Measurements from ENCODE around the gene STUB1.

The STUB1 gene

DNA sequence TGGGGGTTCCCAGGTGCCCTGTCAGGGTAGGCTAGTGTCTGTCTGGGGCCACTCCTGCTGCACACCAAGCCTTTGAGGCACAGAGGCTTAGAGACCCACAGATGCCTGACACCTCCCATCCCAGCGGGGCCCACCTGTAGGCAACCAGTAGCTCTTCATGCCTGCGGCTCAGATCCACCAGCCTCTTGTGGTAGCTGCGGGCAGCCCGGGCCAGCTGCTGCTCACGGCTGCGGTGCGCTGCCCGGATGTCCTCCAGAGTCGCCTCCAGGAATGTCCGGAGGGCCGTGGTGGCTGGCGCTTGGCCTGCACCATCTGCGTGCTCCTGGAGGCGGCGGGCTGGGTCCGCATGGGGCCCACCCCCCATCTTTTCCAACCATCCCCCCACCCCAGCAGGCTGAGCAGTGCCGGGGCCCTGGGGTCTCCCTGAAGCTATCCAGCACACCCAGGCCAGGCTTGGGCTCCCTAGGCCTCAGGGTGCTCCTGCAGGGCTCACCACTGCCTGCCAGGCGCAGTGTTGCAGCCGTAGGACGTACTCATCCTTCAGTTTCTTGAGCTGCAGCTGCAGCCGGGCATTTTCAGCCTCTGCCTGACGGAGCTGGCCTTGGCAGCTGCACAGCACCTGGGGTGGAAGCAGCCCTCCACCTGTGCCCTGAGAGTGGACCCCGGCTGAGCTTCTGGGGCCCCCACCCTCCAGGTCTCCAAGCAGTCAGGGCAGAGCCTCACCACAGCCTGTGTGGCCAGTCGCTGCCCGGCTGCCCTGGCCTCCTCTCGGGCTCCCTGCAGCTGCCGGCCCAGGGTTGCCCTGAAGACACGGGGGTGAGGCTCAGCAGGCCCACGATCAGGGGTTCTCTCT, 44.2 kb downstream of the STUB1 start:
- H3K27ac ChIP-seq: peak overlapping the region; percentile 100
- TF ChIP-seq, protein P1, sequence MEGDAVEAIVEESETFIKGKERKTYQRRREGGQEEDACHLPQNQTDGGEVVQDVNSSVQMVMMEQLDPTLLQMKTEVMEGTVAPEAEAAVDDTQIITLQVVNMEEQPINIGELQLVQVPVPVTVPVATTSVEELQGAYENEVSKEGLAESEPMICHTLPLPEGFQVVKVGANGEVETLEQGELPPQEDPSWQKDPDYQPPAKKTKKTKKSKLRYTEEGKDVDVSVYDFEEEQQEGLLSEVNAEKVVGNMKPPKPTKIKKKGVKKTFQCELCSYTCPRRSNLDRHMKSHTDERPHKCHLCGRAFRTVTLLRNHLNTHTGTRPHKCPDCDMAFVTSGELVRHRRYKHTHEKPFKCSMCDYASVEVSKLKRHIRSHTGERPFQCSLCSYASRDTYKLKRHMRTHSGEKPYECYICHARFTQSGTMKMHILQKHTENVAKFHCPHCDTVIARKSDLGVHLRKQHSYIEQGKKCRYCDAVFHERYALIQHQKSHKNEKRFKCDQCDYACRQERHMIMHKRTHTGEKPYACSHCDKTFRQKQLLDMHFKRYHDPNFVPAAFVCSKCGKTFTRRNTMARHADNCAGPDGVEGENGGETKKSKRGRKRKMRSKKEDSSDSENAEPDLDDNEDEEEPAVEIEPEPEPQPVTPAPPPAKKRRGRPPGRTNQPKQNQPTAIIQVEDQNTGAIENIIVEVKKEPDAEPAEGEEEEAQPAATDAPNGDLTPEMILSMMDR (conservative IDR thresholded peaks at IDR 0.05): no peak
- no peak for TF ChIP-seq ZFX (IDR thresholded peaks at IDR 0.05)

DNA sequence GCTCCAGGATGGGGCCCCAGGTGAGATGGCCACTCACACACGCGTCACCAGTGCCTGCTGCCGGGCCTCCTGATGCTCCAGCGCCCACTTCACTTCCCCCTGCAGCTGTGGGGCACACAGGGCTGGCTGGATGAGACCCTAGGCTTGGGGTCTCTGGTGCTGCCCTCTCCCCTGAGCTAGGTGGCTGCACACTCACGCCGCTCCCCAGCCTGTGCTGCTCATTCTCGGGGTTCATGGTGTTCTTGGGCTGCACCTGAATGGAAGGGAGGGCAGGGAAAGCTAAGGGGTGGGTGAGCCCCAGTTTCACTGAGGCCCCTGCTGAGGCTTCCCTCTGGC, 44.8 kb downstream of the STUB1 start:
- peak overlapping the region; percentile 100 for H3K27ac ChIP-seq
- TF ChIP-seq ZFX (IDR thresholded peaks at IDR 0.05): no peak
- TF ChIP-seq, protein P1 (conservative IDR thresholded peaks at IDR 0.05): no peak

DNA sequence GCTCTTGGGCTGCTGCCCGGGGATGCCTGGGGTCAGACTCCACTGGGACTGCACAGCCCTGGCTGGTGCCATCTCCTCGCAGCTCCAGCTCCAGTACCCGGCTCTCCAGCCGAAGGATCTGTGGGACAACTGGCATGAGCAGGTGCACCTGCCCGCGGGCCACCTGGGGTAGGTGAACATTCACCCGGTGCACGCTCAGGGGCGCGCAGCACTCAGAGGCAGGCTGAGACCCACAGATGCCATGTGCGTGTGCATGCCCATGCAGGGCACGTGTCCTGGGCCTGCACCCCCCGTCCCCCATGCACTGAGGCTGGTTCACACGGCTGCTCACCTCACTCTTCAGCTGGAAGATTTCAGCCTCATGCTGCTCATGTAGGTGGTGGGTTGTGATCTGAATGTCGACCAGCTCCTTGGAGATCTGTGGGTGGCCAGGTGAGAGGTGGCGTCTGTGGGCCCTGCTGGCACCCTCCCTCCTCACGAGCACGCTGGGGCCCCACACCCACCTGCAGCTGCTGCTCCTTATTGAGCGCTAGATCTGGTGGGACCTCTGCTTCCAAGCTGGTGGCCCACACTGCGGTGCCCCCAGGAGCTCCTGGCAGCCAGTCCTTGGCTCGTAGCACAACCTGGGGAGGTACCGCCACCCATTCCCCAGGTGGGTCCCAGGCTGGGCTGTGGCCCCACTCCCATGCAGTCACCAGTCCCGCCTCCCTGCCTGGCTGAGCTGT, 45.4 kb downstream of the STUB1 start:
- H3K27ac ChIP-seq: peak overlapping the region; percentile 100
- TF ChIP-seq ZFX (IDR thresholded peaks at IDR 0.05): no peak

DNA sequence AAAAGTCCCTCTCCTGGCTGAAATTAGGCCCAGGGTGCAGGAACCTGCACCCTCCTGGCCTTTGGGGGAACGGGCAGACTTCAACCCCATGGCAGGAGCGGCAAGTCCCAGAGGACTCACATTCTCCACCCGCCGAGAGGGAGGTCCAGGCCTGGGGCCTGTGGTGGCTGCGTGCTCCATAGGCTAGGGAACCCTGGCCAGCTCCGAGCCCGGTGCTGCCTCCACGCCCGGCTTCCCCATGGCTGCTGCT, 45.9 kb downstream of the STUB1 start:
- H3K27ac ChIP-seq: peak overlapping the region; percentile 100
- TF ChIP-seq, protein P1 (conservative IDR thresholded peaks at IDR 0.05): no peak
- no peak; the same call in 1 of the 2 replicates for TF ChIP-seq ZFX (IDR thresholded peaks at IDR 0.05)

DNA sequence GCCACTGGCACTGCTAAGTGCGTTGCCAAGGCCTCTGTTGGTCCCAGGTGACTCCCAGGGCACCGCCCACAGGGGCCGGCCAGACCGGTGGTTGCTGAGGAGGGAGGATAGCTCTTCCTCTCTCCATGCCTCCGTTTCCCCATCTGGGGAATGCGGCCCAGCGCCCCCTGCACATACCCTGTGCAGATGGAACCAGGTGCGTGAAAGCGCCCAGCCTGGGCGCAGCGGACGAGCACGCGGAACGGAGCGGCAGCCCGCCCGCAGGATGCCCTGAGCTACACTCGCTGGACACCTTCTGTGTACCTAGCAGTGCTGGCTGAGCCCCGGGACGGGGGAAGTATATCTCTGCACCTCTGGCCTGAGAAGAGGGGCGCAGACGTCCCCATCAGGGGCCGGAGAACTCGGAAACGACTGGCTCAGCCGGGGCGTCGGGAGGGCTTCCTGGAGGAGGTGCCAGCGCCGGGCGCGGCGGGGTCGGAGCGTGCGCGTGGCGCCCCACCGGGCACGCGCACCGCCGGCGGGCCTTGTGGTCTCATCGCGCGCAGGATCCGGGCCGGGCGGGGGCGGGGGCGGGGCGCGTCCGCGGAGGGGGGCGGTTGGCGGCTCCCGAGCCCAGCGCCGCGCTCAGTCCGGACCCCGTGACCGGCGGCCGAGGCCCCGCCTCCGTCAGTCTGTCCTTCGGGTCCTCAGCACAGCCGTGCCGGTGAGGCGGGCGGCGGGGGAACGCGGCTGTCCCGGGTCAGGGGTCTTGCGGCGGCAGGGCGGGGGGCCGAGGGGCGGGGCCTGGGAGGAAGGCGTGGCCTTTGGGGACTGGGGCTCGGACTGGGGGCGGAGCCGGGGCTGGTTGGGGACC, 46.5 kb downstream of the STUB1 start, which contains the start of the genes CCDC78 and HAGHL:
CCDC78 (minus strand) TSS at position 6 of the 853 bp plus-strand sequence. CDS start 76 bp downstream, outside the sequence.
HAGHL (plus strand) TSS at position 669 of the 853 bp plus-strand sequence. CDS start 404 bp downstream, outside the sequence.
- TF ChIP-seq, protein P1 (conservative IDR thresholded peaks at IDR 0.05): no peak
- TF ChIP-seq ZFX (IDR thresholded peaks at IDR 0.05): 0 out of 2 replicates have a peak, but pooled peaks have one; percentile 29
- H3K27ac ChIP-seq: peak within 1 kb of the TSS; percentile 100

DNA sequence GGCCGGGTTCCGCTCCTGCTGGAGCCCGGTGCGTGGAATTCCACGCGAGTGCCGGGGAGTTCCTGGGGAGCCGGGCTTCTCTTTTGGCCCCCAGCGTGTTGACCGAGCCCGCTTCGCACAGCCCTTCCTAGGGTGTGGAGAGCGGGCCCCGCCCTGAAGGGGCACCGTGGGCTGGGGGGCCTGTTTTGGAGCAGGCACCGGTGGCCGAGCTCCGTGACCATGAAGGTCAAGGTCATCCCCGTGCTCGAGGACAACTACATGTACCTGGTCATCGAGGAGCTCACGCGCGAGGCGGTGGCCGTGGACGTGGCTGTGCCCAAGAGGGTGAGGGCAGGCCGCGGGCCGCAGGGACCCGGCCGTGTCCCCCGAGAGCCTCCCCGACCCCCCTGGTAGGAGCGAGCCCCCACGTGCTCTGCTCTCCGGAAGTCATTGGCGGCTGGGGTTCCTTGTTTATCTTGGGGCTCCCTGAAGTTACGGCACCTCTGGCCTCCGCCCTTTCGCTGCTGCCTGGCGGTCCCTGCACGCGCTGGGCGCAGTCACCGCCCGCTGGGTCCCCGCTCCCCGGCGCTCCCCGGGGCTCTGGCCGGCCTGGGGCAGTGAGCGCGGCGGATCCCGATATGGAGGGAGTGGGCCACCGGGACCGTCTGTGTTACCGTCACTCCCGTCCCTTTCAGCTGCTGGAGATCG, 47.2 kb downstream of the STUB1 start:
- H3K27ac ChIP-seq: peak overlapping the region; percentile 100
- TF ChIP-seq, protein P1 (conservative IDR thresholded peaks at IDR 0.05): no peak
- TF ChIP-seq ZFX (IDR thresholded peaks at IDR 0.05): peak; percentile 45; the same call in 1 of the 2 replicates

Measured in C4-2B (cell line).